GM12878 (cell line): ENCODE results near the gene PACS2. TPM values are rescaled to one million over a fixed set of nuclear protein-coding genes. Genes with fewer than 3 reads are reported as not detected.

Source experiments
- ATAC-seq: fragments of 200-7000 bp; cut with Tn5 transposase; 3 replicates; pipeline ENCODE4 v1.9.1; 2020; ENCODE audit warnings: mild to moderate bottlenecking, moderate library complexity
- BruUV-seq: library from RNA; stranded (reverse); fragments of 400-500 nt; replicated peaks from 2 replicates; lab custom pipeline; 2021; lab: Mats Ljungman, UMichigan
- CTCF ChIA-PET: fragments of 300-600 bp; sonication (Branson Sonifier 250); formaldehyde crosslinking; extraction: SDS; loops from one replicate; lab custom pipeline; 2021; ENCODE audit warnings: inconsistent platforms; lab: Yijun Ruan, JAX
- POLR2A ChIA-PET: fragments of 350-600 bp; formaldehyde crosslinking; extraction: SDS; loops from one replicate; lab custom pipeline; 2021; ENCODE audit warnings: inconsistent platforms; lab: Charles Lee
- RAD21 ChIA-PET: fragments of 300-600 bp; sonication (Branson Sonifier 250); formaldehyde crosslinking; loops from one replicate; lab custom pipeline; 2023; ENCODE audit warnings: antibody characterized with exemption; ENCODE audit not compliant: unreplicated experiment; lab: Charles Lee
- SMC1A ChIA-PET: fragments of 300-600 bp; sonication (Branson Sonifier 250); formaldehyde crosslinking; loops from one replicate; lab custom pipeline; 2023; ENCODE audit not compliant: unreplicated experiment, uncharacterized antibody; lab: Charles Lee
- DNase-seq: peaks from one replicate; pipeline ENCODE4 v3.0.0-alpha.2; 2011; ENCODE audit warnings: low read depth, low spot score
- FAIRE-seq: peaks from 3 replicates; lab custom pipeline; 2011; peaks lifted over from hg19 to GRCh38; lab: Jason Lieb, UNC
- H2AFZ ChIP-seq: 2 replicates; pipeline ENCODE4 v1.6.0; 2011; ENCODE audit warnings: low read depth, low read length, control low read depth; ENCODE audit not compliant: control insufficient read depth
- H3K27ac ChIP-seq: 2 replicates; pipeline ENCODE4 v1.5.1; 2011; ENCODE audit warnings: control low read depth; ENCODE audit not compliant: control insufficient read depth, insufficient read depth
- H3K27me3 ChIP-seq, 2 experiments: replicated peaks in 1 of 2; 2 replicates each; pipeline versions ENCODE4 v1.6.0 to v1.6.1; 2011; ENCODE audit warnings: low read length in 1 of 2; ENCODE audit not compliant: control insufficient read depth in 2 of 2, insufficient read depth in 2 of 2
- H3K36me3 ChIP-seq, 2 experiments: 2 replicates each; pipeline ENCODE4 v1.5.1; 2011; ENCODE audit warnings: low read length in 1 of 2; ENCODE audit not compliant: control insufficient read depth in 2 of 2, insufficient read depth in 2 of 2
- H3K4me1 ChIP-seq: 2 replicates; pipeline ENCODE4 v1.6.1; 2011; ENCODE audit warnings: mild to moderate bottlenecking, low read length, moderate library complexity, mixed read lengths; ENCODE audit not compliant: control insufficient read depth, insufficient read depth
- H3K4me2 ChIP-seq: 2 replicates; pipeline ENCODE4 v1.6.0; 2011; ENCODE audit warnings: control low read depth; ENCODE audit not compliant: control insufficient read depth, insufficient read depth
- H3K4me3 ChIP-seq: fragments of 200-600 bp; sonication (generic); 2 replicates; pipeline ENCODE4 v1.5.1; 2016
- H3K79me2 ChIP-seq: 2 replicates; pipeline ENCODE4 v1.6.0; 2011; ENCODE audit warnings: low read length; ENCODE audit not compliant: control insufficient read depth, insufficient read depth
- H3K9ac ChIP-seq: 2 replicates; pipeline ENCODE4 v1.8.0; 2011; ENCODE audit warnings: low read length, control low read depth, mixed read lengths; ENCODE audit not compliant: control insufficient read depth, insufficient read depth
- H3K9me3 ChIP-seq: replicated peaks from 3 replicates; pipeline ENCODE4 v1.5.1; 2011; ENCODE audit warnings: mild to moderate bottlenecking, low read length; ENCODE audit not compliant: control insufficient read depth, insufficient read depth
- H4K20me1 ChIP-seq: 2 replicates; pipeline ENCODE4 v1.6.0; 2011; ENCODE audit not compliant: control insufficient read depth, insufficient read depth
- BCLAF1 ChIP-seq: fragments of 450-650 bp; IDR thresholded peaks from 2 replicates; pipeline ENCODE4 v1.6.1; 2017; ENCODE audit warnings: antibody characterized with exemption, mild to moderate bottlenecking, moderate library complexity
- CEBPB ChIP-seq, 2 experiments: fragments of 150-350 bp in 1 of 2; IDR thresholded peaks; 2 replicates each; pipeline ENCODE4 v1.6.1; 2012 to 2014; ENCODE audit warnings: low read depth in 2 of 2, low read length in 2 of 2, borderline replicate concordance in 1 of 2, inconsistent platforms in 1 of 2
- CREM ChIP-seq: IDR thresholded peaks from 2 replicates; pipeline ENCODE4 v1.6.1; 2014; ENCODE audit warnings: antibody characterized with exemption, low read depth
- MTA2 ChIP-seq: fragments of 450-650 bp; IDR thresholded peaks from 2 replicates; pipeline ENCODE4 v1.6.1; 2016; ENCODE audit warnings: low read depth, mild to moderate bottlenecking, moderate library complexity
- PKNOX1 ChIP-seq: fragments of 450-650 bp; IDR thresholded peaks from 2 replicates; pipeline ENCODE4 v1.6.1; 2016; ENCODE audit warnings: mild to moderate bottlenecking
- RB1 ChIP-seq: fragments of 450-650 bp; formaldehyde crosslinking; IDR thresholded peaks from 2 replicates; pipeline ENCODE4 v1.6.1; 2017; ENCODE audit warnings: mild to moderate bottlenecking, borderline replicate concordance
- SREBF2 ChIP-seq: IDR thresholded peaks from 2 replicates; pipeline ENCODE4 v1.6.1; 2012; ENCODE audit warnings: mild to moderate bottlenecking, low read length
- TARDBP ChIP-seq: IDR thresholded peaks from 2 replicates; pipeline ENCODE4 v1.6.1; 2016; ENCODE audit warnings: borderline replicate concordance
- ZBTB33 ChIP-seq: fragments of 450-650 bp; IDR thresholded peaks from 2 replicates; pipeline ENCODE4 v1.6.1; 2017; ENCODE audit warnings: mild to moderate bottlenecking
- ZNF274 ChIP-seq: IDR thresholded peaks from one replicate; pipeline ENCODE4 v1.8.0; 2011; ENCODE audit not compliant: insufficient read length, insufficient read depth
- ZNF384 ChIP-seq: IDR thresholded peaks from 2 replicates; pipeline ENCODE4 v1.6.1; 2012; ENCODE audit warnings: low read depth, mild to moderate bottlenecking, low read length, improper control_type of control experiment, borderline replicate concordance
- ZNF622 ChIP-seq: fragments of 450-650 bp; IDR thresholded peaks from 2 replicates; pipeline ENCODE4 v1.6.1; 2017; ENCODE audit warnings: mild to moderate bottlenecking, inconsistent platforms
- WGBS: methylation state at CpG from one replicate; pipeline ENCODE4 v1.1.6; 2016; ENCODE audit warnings: low lambda C conversion rate; ENCODE audit not compliant: insufficient replicate concordance, insufficient coverage; ENCODE audit errors: missing lambda C conversion rate; 5-methylcytosine and 5-hydroxymethylcytosine counted together
- in situ Hi-C: fragments of 300-500 bp; cut with MboI; formaldehyde crosslinking; loops from 9 replicates; pipeline ENCODE4 v1.14.3; 2018; ENCODE audit warnings: mixed read lengths
- intact Hi-C: fragments of 100-400 bp; cut with micrococcal nuclease; formaldehyde crosslinking; loops from one replicate; pipeline ENCODE4 v1.14.2; 2022; ENCODE audit not compliant: unreplicated experiment
- polyA plus RNA-seq, 11 experiments: library from polyadenylated mRNA; depleted of rRNA in 4 of 11; unstranded in 6 of 11; stranded (reverse) in 5 of 11; fragments of >200 nt; fragmentation: Nextera tagmentation in 4 of 11; fragmentation: Illumina TruSeq in 1 of 11; extraction: Ambion mirVana in 4 of 11; extraction: Trizol in 1 of 11; gene quantifications; 1 replicate in 1 of 11; 2 replicates in 10 of 11; pipeline versions ENCODE4 v1.2.1 to v1.2.3, GENCODE V29; 2011 to 2016; ENCODE audit warnings: inconsistent platforms in 2 of 11, missing spikeins in 2 of 11, low read depth in 1 of 11
- total RNA-seq, 4 experiments: library from RNA; depleted of rRNA in 3 of 4; stranded (reverse); fragments of >200 nt in 3 of 4; fragmentation: Illumina TruSeq in 1 of 4; extraction: Trizol in 1 of 4; gene quantifications; 2 replicates each; pipeline versions ENCODE4 v1.2.1 to v1.2.3, GENCODE V29; 2013 to 2021

Gene PACS2
- total and polyA plus RNA-seq, 10 of the 15 experiments (the other 5 are each of a cell fraction or from before 2014, with no cell fraction given): 0.21 to 37.3 (median 9.4) TPM

- SMC1A ChIA-PET: no interaction called here
- no peak for DNase-seq
- in situ Hi-C loops: no loop called here
- no peak overlapping the region for H3K27ac ChIP-seq
- CTCF ChIA-PET: no interaction called here
- H3K36me3 ChIP-seq: no peaks in the 10 kb centered on the region
- no peak overlapping the region for H2AFZ ChIP-seq
- BruUV-seq: no TSS peak
- H4K20me1 ChIP-seq: no peaks in the 10 kb centered on the region
- POLR2A ChIA-PET: no interaction called here
- H3K4me2 ChIP-seq: no peak overlapping the region
- TF ChIP-seq CREM: no peak
- TF ChIP-seq ZBTB33: no peak
- no peak for TF ChIP-seq ZNF274
- no peaks in the 10 kb centered on the region for H3K9me3 ChIP-seq
- RAD21 ChIA-PET: no interaction called here
- no peaks in the 10 kb centered on the region for H3K4me1 ChIP-seq
- H3K79me2 ChIP-seq: no peaks in the 10 kb centered on the region
- ATAC-seq: no peak
- intact Hi-C loops: no loop called here
- no peak overlapping the region for H3K9ac ChIP-seq
- no peak for FAIRE-seq
- WGBS: 88% methylated on average over 30 of the region's 30 CpGs
- no peaks in the 10 kb centered on the region for H3K27me3 ChIP-seq
- H3K4me3 ChIP-seq: no peak overlapping the region
These were observed 9.7 kb downstream of the PACS2 start for GRCh38 chr14:105324080-105324778.

GRCh38 chr14:105324871-105325270 is 10.3 kb downstream of the PACS2 start:
- no TSS peak for BruUV-seq
- no peak for DNase-seq
- Histone ChIP-seq H2AFZ (no peak overlapping the region), H3K9me3 (no peaks in the 10 kb centered on the region), H3K36me3 (no peaks in the 10 kb centered on the region), H3K4me3 (no peak overlapping the region), H3K9ac (no peak overlapping the region), H3K27ac (no peak overlapping the region), H4K20me1 (no peaks in the 10 kb centered on the region), H3K4me1 (no peaks in the 10 kb centered on the region), H3K79me2 (no peaks in the 10 kb centered on the region), H3K27me3 (no peaks in the 10 kb centered on the region), H3K4me2 (no peak overlapping the region)
- SMC1A ChIA-PET: no interaction called here
- in situ Hi-C loops (no loop called here), intact Hi-C loops (no loop called here)
- 39% methylated on average over 10 of the region's 12 CpGs for WGBS
- ATAC-seq: no peak
- FAIRE-seq: no peak
- POLR2A ChIA-PET: no interaction called here
- RAD21 ChIA-PET: no interaction called here
- CTCF ChIA-PET: interaction anchor here (0.6 kb wide), 1 partner anchor 161 kb away, joined by 3 read pairs; no protein-coding TSS in a partner anchor
- no peak for TF ChIP-seq CEBPB (IDR thresholded peaks at IDR 0.05; ENCODE audit: borderline replicate concordance in 1 of 2, low read depth in 2 of 2, low read length in 2 of 2)
- TF ChIP-seq RB1: no peak
- TF ChIP-seq TARDBP: no peak
- TF ChIP-seq ZNF384: no peak
- TF ChIP-seq MTA2: no peak
- TF ChIP-seq ZNF622: no peak
- TF ChIP-seq SREBF2: no peak
- TF ChIP-seq BCLAF1: no peak
- TF ChIP-seq PKNOX1: no peak
